Astrocyte of the spinal cord (primary cell): ENCODE data around the gene SLC1A3.

Experiments
- DNase-seq: peaks from one replicate; pipeline ENCODE4 v3.0.0; 2011; ENCODE audit warnings: low read depth, low spot score
- H3K4me3 ChIP-seq: 2 replicates; pipeline ENCODE4 v1.5.1; 2011; ENCODE audit warnings: low read depth, mild to moderate bottlenecking, low read length, moderate library complexity
- in situ Hi-C: cut with HindIII; loops from 2 replicates; pipeline ENCODE4 v1.10.0; 2017; ENCODE audit warnings: low sequenced_read_pairs
- TF ChIP-seq, protein P1 (sequence below): IDR thresholded peaks from 2 replicates; pipeline ENCODE4 v1.5.1; 2012; ENCODE audit warnings: low read depth, mild to moderate bottlenecking, low read length, inconsistent platforms

The SLC1A3 gene

DNA sequence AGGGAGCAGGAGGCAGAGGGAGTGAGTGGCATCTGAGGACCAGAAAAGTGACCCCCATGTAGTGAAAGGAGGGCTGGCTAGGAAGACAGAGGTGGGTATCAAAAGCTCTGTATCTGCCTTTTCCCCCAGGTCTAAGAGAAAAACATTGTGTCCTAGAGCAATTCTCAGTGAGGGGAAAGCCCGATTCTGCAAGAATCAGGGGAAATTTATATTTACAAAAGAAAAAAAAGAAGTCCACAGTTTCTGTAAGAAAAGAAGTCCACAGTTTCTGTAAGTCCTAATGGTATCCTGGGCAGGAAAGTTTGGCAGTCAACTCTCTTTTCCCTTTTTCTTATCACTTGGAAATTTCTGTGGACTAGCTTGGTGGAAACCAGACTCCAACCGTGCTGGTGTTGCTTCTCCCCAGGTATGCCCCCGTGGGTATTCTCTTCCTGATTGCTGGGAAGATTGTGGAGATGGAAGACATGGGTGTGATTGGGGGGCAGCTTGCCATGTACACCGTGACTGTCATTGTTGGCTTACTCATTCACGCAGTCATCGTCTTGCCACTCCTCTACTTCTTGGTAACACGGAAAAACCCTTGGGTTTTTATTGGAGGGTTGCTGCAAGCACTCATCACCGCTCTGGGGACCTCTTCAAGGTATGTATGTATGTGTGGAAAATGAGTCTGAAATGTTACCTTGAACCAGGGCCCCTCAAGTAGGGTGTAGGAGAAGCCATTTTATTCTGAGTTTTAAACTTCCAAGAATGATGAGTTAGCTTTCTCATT, 73.0 kb downstream of the SLC1A3 start:
- in situ Hi-C loops = no loop called here
- no peak overlapping the region for H3K4me3 ChIP-seq
- TF ChIP-seq, protein P1, sequence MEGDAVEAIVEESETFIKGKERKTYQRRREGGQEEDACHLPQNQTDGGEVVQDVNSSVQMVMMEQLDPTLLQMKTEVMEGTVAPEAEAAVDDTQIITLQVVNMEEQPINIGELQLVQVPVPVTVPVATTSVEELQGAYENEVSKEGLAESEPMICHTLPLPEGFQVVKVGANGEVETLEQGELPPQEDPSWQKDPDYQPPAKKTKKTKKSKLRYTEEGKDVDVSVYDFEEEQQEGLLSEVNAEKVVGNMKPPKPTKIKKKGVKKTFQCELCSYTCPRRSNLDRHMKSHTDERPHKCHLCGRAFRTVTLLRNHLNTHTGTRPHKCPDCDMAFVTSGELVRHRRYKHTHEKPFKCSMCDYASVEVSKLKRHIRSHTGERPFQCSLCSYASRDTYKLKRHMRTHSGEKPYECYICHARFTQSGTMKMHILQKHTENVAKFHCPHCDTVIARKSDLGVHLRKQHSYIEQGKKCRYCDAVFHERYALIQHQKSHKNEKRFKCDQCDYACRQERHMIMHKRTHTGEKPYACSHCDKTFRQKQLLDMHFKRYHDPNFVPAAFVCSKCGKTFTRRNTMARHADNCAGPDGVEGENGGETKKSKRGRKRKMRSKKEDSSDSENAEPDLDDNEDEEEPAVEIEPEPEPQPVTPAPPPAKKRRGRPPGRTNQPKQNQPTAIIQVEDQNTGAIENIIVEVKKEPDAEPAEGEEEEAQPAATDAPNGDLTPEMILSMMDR = no peak
- DNase-seq = no peak

DNA sequence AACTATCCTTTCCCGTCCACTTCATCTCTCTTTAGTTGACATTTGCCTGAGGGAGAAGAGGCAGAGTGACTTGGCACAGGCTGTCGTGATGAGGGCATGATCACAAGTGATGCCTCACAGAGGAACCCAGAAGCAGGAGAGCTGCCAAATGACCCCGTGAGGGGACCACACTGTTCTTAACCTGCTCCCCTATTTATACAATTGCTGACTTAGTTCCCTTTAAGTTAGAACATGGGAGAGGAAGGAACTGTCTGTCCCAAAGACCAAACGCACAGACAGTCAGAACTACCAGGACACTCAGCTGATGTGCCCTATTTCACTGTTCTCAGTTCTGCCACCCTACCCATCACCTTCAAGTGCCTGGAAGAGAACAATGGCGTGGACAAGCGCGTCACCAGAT, 73.7 kb downstream of the SLC1A3 start:
- TF ChIP-seq, protein P1 = no peak
- no peak for DNase-seq
- in situ Hi-C loops = no loop called here
- H3K4me3 ChIP-seq = no peak overlapping the region

DNA sequence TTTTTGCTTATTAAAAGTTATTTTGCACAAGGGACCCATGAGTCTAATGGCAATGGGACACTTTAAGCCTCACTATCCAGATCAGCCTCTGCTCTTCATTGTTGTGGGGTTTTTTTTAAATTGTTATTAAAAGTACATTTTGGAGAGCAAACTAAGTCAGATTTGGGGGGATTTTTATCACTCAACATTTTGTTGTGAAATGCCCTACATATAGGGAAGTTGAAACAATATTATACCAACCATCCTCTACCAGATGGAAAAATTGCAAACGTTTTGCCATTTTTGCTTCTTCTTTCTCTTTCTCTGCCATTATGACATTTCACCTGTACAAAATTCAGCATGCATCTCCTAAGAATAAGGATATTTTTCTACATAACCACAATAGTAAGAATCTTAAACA, 75.3 kb downstream of the SLC1A3 start:
- in situ Hi-C loops = no loop called here

DNA sequence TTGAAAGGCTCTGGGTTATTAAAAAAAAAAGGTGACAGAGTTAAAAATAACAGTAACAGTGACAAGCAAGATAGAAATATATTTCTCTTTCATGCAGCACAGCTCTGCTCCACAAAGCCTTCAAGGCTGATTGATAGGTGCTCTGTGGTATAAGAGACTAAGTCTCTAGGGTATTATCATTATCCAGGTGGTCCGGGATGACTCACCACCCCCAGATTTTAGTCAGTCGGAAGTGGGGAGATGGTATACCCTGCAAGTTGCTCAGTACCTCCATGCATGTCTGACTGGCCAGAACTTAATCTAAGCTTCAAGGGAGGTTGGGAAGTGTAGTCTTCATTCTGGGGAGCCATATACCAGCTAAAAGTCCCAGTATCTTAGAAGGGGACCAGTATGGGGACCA, 76.1 kb downstream of the SLC1A3 start:
- TF ChIP-seq, protein P1 = no peak
- DNase-seq = no peak
- in situ Hi-C loops = no loop called here
- no peak overlapping the region for H3K4me3 ChIP-seq

More for the DNA sequence above, 75.3 kb downstream of the SLC1A3 start:
- TF ChIP-seq, protein P1 = no peak
- no peak for DNase-seq
- H3K4me3 ChIP-seq = no peak overlapping the region

DNA sequence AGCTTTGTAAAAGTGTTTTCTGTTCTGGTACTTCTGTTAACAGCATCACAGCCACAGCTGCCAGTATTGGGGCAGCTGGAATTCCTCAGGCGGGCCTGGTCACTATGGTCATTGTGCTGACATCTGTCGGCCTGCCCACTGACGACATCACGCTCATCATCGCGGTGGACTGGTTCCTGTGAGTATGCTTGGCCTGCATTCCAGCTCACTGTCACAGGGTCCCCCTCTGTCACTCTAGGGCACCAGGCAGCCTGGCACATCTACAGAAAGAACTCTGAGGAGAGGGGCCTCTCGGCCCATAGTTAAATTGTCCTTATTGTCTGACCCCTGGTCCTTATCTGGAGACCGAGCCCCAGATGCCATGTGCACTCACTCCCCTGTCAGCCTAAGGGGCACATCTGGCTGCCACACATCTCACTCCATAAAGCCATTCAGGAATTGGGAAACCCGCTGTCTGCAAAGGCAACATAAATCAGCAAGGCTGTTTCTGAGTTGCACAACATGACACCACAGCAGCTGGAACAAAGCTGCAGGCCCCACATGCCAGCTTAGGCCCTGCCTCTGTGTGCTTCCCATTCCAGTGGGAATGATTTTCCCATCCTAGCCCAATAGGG, 77.5 kb downstream of the SLC1A3 start:
- in situ Hi-C loops = no loop called here

DNA sequence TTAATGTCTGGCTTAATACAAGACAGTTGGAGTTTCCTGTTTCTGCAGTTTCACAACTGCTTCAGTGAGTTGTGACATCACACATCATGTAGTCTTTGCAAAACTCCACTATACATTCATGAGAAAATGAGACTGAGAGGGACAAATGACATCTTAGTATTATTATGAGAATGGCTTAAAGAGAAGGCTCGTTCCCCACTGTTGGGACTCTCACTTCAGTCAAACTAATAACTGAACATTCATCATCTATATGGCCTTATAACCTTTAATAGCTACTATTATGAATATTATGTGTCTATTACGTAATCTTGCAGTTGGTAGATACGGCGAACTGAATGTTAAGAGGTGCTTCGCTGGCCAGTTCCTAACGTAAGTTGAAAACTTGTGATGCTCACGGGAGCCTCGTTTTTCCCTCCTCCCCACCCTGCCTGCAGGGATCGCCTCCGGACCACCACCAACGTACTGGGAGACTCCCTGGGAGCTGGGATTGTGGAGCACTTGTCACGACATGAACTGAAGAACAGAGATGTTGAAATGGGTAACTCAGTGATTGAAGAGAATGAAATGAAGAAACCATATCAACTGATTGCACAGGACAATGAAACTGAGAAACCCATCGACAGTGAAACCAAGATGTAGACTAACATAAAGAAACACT, 79.4 kb downstream of the SLC1A3 start:
- no peak for DNase-seq
- in situ Hi-C loops = no loop called here
- TF ChIP-seq, protein P1 = no peak
- H3K4me3 ChIP-seq = no peak overlapping the region

More for the DNA sequence above, 77.5 kb downstream of the SLC1A3 start:
- TF ChIP-seq, protein P1 = no peak
- H3K4me3 ChIP-seq = no peak overlapping the region
- no peak for DNase-seq
